Panc1 (cell line): ENCODE results near the gene PPP1R7. TPM values are rescaled to one million over a fixed set of nuclear protein-coding genes. Genes with fewer than 3 reads are reported as not detected.

ENCODE experiments used
- ATAC-seq: fragments of 200-7000 bp; cut with Tn5 transposase; 2 replicates; pipeline ENCODE4 v1.9.1; 2020; ENCODE audit warnings: mild to moderate bottlenecking, moderate library complexity
- BruUV-seq: library from RNA; stranded (reverse); fragments of 400-500 nt; replicated peaks from 2 replicates; lab custom pipeline; 2021; lab: Mats Ljungman, UMichigan
- CTCF ChIA-PET: fragments of 300-600 bp; sonication (Branson Sonifier 250); formaldehyde crosslinking; loops from one replicate; lab custom pipeline; 2022; ENCODE audit warnings: antibody characterized with exemption; lab: Charles Lee
- POLR2A ChIA-PET: fragments of 300-600 bp; sonication (Branson Sonifier 250); formaldehyde crosslinking; loops from one replicate; lab custom pipeline; 2022; ENCODE audit warnings: antibody characterized with exemption; lab: Charles Lee
- DNase-seq: peaks from one replicate; pipeline ENCODE4 v3.0.0-alpha.2; 2010; ENCODE audit warnings: low read depth, low spot score
- H3K27ac ChIP-seq: 2 replicates; pipeline ENCODE4 v1.5.1; 2011; ENCODE audit warnings: mild to moderate bottlenecking, low read length, inconsistent platforms
- H3K27me3 ChIP-seq: fragments of 200-500 bp; sonication (Bioruptor generic); 2 replicates; pipeline ENCODE4 v1.6.0; 2014; ENCODE audit warnings: low read length, inconsistent platforms; ENCODE audit not compliant: control insufficient read depth, insufficient read depth
- H3K36me3 ChIP-seq: fragments of 200-500 bp; sonication (Bioruptor generic); 2 replicates; pipeline ENCODE4 v1.5.1; 2014; ENCODE audit warnings: inconsistent platforms, mild to moderate bottlenecking, low read length, moderate library complexity; ENCODE audit not compliant: control insufficient read depth, insufficient read depth
- H3K4me1 ChIP-seq: 2 replicates; pipeline ENCODE4 v1.5.1; 2011; ENCODE audit warnings: inconsistent platforms, mild to moderate bottlenecking, low read length, moderate library complexity; ENCODE audit not compliant: control insufficient read depth, insufficient read depth
- H3K4me3 ChIP-seq, 2 experiments: 2 replicates each; pipeline ENCODE4 v1.5.1; 2011 to 2012; ENCODE audit warnings: low read depth in 2 of 2, low read length in 2 of 2, mild to moderate bottlenecking in 2 of 2, inconsistent platforms in 1 of 2, moderate library complexity in 1 of 2
- H3K9me3 ChIP-seq: fragments of 200-500 bp; sonication (Bioruptor generic); 2 replicates; pipeline ENCODE4 v1.5.1; 2014; ENCODE audit warnings: low read depth, mild to moderate bottlenecking, inconsistent platforms, low read length, moderate library complexity; ENCODE audit not compliant: control insufficient read depth, insufficient read depth
- CTCF ChIP-seq: fragments of 450-650 bp; IDR thresholded peaks from 2 replicates; pipeline ENCODE4 v1.5.1; 2017; ENCODE audit warnings: mild to moderate bottlenecking
- POLR2AphosphoS5 ChIP-seq: IDR thresholded peaks from 2 replicates; pipeline ENCODE4 v1.6.1; 2012; ENCODE audit warnings: mild to moderate bottlenecking, low read depth, low read length, moderate library complexity
- REST ChIP-seq, 2 experiments: IDR thresholded peaks; 2 replicates each; pipeline ENCODE4 v1.6.1; 2011 to 2012; ENCODE audit warnings: low read depth in 2 of 2, control low read depth in 1 of 2, low read length in 1 of 2, mild to moderate bottlenecking in 1 of 2, moderate library complexity in 1 of 2; ENCODE audit not compliant: insufficient read depth in 1 of 2
- SIN3A ChIP-seq: IDR thresholded peaks from 2 replicates; pipeline ENCODE4 v1.6.1; 2012; ENCODE audit warnings: low read depth, mild to moderate bottlenecking, low read length, moderate library complexity, borderline replicate concordance; ENCODE audit not compliant: insufficient read depth
- TCF7L2 ChIP-seq: IDR thresholded peaks from 2 replicates; pipeline ENCODE4 v1.6.1; 2011; ENCODE audit warnings: mild to moderate bottlenecking, low read depth, low read length, inconsistent platforms
- in situ Hi-C: cut with HindIII; loops from 2 replicates; pipeline ENCODE4 v1.10.0; 2016; ENCODE audit warnings: low sequenced_read_pairs, low pct_unique_long_range_greater_than_20kb
- intact Hi-C: fragments of 100-400 bp; cut with micrococcal nuclease; formaldehyde crosslinking; loops from one replicate; pipeline ENCODE4 v1.10.0; 2022; ENCODE audit not compliant: unreplicated experiment
- total RNA-seq: library from RNA; stranded (reverse); gene quantifications from one replicate; pipeline ENCODE4 v1.2.1, GENCODE V29; 2021; ENCODE audit not compliant: unreplicated experiment

Gene PPP1R7
- total RNA-seq, 1 experiment from 2014 or later: 64.2 TPM

- ATAC-seq (no peak), DNase-seq (no peak)
- in situ Hi-C loops (no loop called here), intact Hi-C loops (no loop called here)
- CTCF ChIA-PET: no interaction called here
- H3K9me3 ChIP-seq: no peaks in the 10 kb centered on the region
- H3K4me3 ChIP-seq: no peak overlapping the region
- H3K27me3 ChIP-seq: no peaks in the 10 kb centered on the region
- BruUV-seq: no TSS peak
- POLR2A ChIA-PET: no interaction called here
- TF ChIP-seq CTCF: no peak
- no peak; the same call in 1 of the 2 replicates for TF ChIP-seq POLR2AphosphoS5
- TF ChIP-seq TCF7L2: no peak
- TF ChIP-seq REST (IDR thresholded peaks at IDR 0.05; ENCODE audit: insufficient read depth in 1 of 2, low read depth in 2 of 2, low read length in 1 of 2): no peak
- TF ChIP-seq SIN3A: no peak
- H3K4me1 ChIP-seq: peaks cover 9% of the 10 kb centered on the region
- no peak overlapping the region for H3K27ac ChIP-seq
- peaks cover 4% of the 10 kb centered on the region; the same call in 1 of the 2 replicates for H3K36me3 ChIP-seq
Observed at GRCh38 chr2:241228860-241229516, 78.7 kb downstream of the PPP1R7 start.

GRCh38 chr2:241229563-241230401 lies 79.5 kb downstream of the PPP1R7 start:
- intact Hi-C loops: no loop called here
- ATAC-seq: no peak
- in situ Hi-C loops: no loop called here
- H3K9me3 ChIP-seq: no peaks in the 10 kb centered on the region
- H3K36me3 ChIP-seq: peaks cover 7% of the 10 kb centered on the region
- H3K4me3 ChIP-seq: no peak overlapping the region
- DNase-seq: no peak
- TF ChIP-seq TCF7L2 (no peak), REST (IDR thresholded peaks at IDR 0.05; ENCODE audit: insufficient read depth in 1 of 2, low read depth in 2 of 2, low read length in 1 of 2) (no peak), SIN3A (no peak), POLR2AphosphoS5 (no peak)
- POLR2A ChIA-PET: no interaction called here
- peaks cover 1% of the 10 kb centered on the region for H3K4me1 ChIP-seq
- CTCF ChIA-PET: no interaction called here
- BruUV-seq: no TSS peak
- no peaks in the 10 kb centered on the region for H3K27me3 ChIP-seq
- H3K27ac ChIP-seq: no peak overlapping the region
